HG03378 (cell line): ENCODE data around the gene CCDC38.

ENCODE experiments used
- ATAC-seq: cut with Tn5 transposase; IDR thresholded peaks from one replicate; pipeline ENCODE4 v1.9.1; 2021; ENCODE audit warnings: mild to moderate bottlenecking, moderate library complexity; ENCODE audit not compliant: unreplicated experiment

The CCDC38 gene

DNA sequence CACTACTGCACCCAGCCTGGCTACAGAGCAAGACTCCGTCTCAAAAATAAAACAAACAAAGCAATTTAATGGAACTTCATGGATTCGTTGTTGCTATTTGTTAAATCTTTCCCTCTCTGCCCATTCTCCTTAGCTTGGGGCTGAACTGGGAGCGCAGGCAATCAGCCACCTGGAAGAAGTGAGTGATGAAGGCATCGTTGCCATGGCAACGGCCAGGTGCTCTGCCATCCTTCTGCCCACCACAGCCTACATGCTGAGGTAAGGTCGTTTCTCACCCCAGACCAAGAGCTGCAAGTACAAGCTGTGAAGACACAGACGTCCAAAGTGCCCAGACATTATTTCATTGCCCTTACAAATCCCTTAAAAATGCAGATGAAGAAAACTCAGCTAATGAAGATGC, 19.8 kb upstream of the CCDC38 start:
- ATAC-seq = no peak

DNA sequence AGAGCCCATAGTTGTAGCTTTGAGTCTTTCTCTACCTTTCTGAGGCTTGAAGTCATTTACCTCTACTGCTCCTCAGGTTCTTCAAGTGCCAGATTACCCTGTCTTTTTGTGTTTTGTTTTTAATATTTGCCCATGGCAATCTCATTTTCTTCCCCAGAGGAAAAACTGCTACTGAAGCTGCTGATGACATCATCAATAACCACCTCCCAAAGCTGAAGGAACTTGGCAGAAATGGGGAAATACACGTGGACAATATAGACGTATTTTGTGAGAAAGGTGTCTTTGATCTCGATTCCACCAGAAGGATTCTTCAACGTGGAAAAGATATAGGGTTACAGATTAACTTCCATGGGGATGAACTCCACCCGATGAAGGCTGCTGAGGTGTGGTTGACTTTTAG, 17.8 kb upstream of the CCDC38 start:
- no peak for ATAC-seq

DNA sequence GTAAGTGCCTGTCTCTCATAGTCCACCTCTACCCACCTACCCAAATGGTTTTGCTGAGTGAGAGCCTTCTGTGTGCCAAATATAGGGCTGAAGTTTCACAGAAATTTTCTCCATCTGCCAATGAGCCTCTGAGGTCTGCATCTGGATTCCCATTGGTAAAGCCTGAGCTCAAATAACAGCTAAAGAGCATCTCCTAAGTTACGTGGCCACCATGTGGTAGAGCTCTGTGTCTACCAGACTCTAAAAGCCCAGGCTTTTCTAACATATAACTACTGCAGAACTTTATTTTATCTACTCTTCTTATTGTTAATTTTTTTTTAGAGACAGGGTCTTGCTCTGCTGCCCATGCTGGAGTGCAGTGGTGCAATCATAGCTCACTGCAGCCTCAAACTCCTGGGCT, 16.7 kb upstream of the CCDC38 start:
- ATAC-seq = no peak

GRCh38 chr12:95956557-95957145, 14.2 kb upstream of the CCDC38 start:
- ATAC-seq = no peak

DNA sequence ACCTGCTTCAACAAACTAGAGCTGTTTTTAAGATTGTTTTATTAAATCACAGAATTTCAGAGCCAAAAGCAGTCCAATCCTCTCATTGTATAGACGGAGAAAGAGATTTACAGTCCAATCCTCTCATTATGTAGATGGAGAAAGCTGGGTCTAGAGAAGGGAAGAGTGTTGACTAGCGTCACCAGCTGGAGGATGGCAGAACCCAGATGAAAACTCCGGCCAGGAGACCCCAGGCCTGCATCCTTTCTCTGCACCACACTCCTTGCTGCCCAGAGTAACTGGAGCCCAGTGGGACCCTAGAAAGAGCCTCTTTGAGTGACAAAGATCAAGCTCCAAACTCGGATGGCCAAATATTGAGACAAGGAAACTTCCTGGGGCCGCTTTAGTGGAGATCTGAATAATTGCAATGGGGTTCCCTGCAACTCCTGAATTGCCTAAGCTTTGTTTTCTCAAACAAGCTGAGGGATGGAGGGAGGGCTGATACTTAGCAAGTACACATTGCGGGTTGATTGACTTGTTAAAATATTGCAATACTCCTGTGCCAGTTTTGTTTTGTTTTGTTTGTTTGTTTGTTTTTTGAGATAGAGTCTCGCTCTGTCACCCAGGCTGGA, 13.2 kb upstream of the CCDC38 start:
- ATAC-seq = no peak

- ATAC-seq = no peak
Observed at GRCh38 chr12:95953000-95953399, 10.6 kb upstream of the CCDC38 start.

DNA sequence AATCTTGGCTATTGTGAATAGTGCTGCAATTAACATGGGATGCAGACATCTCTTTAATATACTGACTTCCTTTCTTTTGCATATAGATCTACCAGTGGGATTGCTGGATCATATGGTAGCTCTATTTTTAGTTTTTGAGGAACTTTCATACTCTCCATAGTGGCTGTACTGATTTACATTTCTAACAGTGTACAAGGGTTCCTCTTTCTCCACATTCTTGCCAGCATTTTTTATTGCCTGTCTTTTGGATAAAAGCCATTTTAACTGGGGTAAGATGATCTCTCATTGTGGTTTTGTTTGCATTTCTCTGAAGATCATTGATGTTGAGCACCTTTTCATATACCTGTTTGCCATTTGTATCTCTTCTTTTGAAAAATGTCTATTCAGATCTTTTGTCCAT, 9.1 kb upstream of the CCDC38 start:
- no peak for ATAC-seq

DNA sequence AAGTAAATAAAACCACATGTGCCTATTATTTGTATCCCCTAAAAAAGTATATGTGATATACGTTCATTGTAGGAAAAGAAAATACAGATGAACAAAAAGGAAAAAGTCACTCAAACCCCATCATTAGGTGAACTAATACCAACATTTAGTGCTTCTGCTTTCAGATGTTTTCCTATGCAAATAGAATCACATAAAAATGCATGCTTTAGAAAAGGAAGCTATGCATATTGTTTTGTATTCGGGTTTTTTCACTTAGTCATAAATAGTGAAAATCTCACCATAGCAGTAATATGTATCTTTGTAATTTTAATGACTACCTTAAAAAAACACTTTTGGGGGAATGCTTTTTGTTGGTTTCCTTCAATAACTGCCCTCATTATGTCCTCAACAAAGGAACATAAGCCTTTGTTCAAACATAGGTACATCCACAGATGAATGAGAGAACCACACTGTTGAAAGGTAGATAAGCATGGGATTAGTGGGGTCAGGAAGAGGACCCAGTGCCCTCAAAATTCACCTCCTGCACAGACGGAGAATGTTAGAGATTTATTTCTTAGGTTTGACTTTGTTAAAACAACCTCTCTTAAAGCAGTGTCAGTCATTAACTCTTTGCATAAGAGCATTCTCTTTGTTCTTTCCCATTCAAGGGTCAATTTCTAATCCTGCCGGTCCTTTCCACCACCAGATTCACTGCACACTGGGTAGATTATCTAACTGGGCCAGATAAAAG, 7.2 kb upstream of the CCDC38 start:
- no peak for ATAC-seq

- no peak for ATAC-seq
Observed at GRCh38 chr12:95944108-95944704, 1.8 kb upstream of the CCDC38 start.

GRCh38 chr12:95943330-95943842, 972 bp upstream of the CCDC38 start, which contains the start of gene AMDHD1:
TSS of gene AMDHD1 (plus strand) at chr12:95943331. CDS start at chr12:95943399, 68 bp downstream.
- ATAC-seq = peak; percentile 48

- no peak for ATAC-seq
Observed at GRCh38 chr12:95942101-95942523, 302 bp downstream of the CCDC38 start.

DNA sequence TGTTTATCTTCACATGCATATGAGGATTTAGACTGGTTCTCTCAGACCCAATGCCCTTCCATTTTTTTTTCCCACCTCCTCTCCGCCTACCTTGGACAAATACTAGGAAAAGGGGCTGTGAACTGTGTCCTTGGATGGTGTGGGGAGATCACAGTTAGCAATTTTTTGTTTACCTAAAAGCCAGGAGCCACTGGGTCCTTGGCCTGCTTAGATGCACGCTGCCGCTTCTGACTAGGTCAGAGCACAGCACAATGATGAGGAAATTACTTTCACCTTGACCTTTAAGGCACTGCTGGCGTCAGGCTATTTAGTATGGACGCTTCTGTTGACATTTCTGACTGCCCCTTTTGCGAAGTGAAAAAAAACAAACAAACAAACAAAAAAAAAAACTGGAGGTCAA, 1.9 kb downstream of the CCDC38 start:
- ATAC-seq = no peak

- no peak for ATAC-seq
Observed at GRCh38 chr12:95922231-95922630, 20.2 kb downstream of the CCDC38 start.

- ATAC-seq = no peak
Observed at GRCh38 chr12:95919110-95919509, 23.3 kb downstream of the CCDC38 start.

DNA sequence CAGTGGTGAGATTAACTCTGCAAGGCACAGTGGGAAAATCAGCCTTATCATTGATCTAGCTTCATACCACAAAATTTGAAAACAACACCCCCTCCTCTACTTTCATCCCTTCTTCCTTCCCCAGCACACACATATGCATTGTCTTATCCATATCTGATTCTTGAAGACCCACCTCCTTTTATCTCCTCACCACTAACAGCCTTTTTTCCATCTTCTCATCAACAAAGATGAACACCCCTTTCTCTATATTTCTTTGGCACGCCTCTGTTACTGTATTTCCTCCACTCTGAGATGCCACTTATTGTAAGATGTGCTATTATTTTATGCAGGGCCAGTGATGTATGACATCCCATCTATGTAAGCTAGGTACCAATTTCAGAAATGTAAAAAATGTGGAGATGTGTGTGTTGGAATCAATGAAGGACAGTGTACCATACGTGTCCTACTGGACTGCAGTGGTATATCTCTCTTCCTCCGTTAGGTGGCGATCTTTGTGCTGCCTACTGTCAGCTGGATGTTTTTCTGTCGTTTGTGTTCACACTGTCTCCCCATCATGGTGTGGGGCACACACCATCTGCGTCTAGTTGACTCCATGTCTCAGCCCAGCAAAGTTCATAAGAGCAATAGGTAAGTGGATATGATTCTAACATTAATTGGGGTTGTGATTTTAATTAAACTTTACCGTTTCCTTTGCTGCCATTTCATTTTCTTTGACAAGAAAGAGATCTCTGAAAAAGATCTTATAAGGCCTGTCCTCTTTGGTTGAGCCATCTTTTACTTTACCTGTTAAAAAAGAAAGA, 24.0 kb downstream of the CCDC38 start:
- peak; percentile 77 for ATAC-seq

GRCh38 chr12:95909871-95910270, 32.5 kb downstream of the CCDC38 start:
- no peak for ATAC-seq

GRCh38 chr12:95908573-95908972, 33.8 kb downstream of the CCDC38 start:
- no peak for ATAC-seq

DNA sequence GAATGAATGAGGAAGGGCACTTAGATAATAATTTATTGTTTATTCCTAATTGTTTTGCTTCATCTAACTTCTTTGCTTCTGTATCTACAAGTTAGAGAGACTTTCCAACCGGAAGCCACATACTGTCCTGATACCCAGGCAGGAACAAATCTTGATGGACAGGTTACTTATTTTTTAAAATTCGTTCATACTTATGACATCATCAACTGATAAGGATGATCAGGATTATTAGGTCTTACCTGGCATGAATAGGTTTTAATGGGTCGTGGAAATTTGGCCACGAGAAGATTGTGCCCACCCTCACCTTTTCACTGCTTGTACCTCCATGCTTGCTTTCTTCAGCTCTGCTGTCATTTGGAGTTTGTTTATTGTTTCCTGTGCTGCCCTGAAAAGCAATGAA, 44.3 kb downstream of the CCDC38 start:
- ATAC-seq = no peak

- no peak for ATAC-seq
Observed at GRCh38 chr12:95896846-95897245, 45.6 kb downstream of the CCDC38 start.

DNA sequence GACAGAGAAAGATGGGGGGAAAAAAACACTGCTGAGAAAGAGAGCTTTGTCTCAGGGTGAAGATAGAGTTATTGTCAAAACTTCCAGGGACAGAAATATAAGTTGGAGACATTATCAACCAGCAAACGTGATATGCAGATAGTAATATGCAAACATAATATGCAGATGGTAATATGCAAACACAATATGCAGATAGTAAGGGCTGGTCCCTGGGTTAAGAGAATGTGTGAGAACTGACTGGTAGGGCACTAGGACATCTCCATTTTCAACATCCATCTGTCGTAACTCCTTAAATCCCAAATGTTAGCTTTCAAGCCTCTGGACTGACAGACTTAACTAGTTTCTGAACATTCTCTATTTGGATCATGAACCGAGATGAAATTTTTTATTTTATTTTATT, 51.5 kb downstream of the CCDC38 start:
- no peak for ATAC-seq

- no peak for ATAC-seq
Observed at GRCh38 chr12:95887311-95887710, 55.1 kb downstream of the CCDC38 start.
